Esophagus squamous epithelium (tissue), 5 donors: ENCODE measurements around the gene SH2D2A. TPM values are rescaled to one million over a fixed set of nuclear protein-coding genes. Genes with fewer than 3 reads are reported as not detected.

ENCODE experiments used
- DNase-seq: peaks from one replicate; lab custom pipeline; 2025; lab: John Stamatoyannopoulos, UW
- H3K27ac ChIP-seq, 4 donors: fragments of 200-600 bp; sonication (generic); one replicate each; pipeline ENCODE4 v1.5.1; 2016 to 2019; ENCODE audit warnings: mild to moderate bottlenecking in 1 of 4
- H3K27me3 ChIP-seq, 4 donors: fragments of 200-600 bp; sonication (generic); 1 replicate in 3 of 4; 2 replicates in 1 of 4; pipeline versions ENCODE4 v1.5.1 to v1.6.0; 2017 to 2021; ENCODE audit warnings: antibody characterized with exemption in 1 of 4
- H3K36me3 ChIP-seq, 3 donors: fragments of 200-600 bp; sonication (generic); one replicate each; pipeline ENCODE4 v1.5.1; 2016 to 2019
- H3K4me1 ChIP-seq, 3 donors: fragments of 200-600 bp; sonication (generic); one replicate each; pipeline ENCODE4 v1.5.1; 2017 to 2019
- H3K4me3 ChIP-seq, 4 donors: fragments of 200-600 bp; sonication (generic); 1 replicate in 3 of 4; 2 replicates in 1 of 4; pipeline ENCODE4 v1.5.1; 2016 to 2019; ENCODE audit warnings: mild to moderate bottlenecking in 2 of 4, moderate library complexity in 1 of 4
- H3K9me3 ChIP-seq, 3 donors: fragments of 200-600 bp; sonication (generic); one replicate each; pipeline ENCODE4 v1.5.1; 2016 to 2019
- CTCF ChIP-seq, 6 experiments: fragments of 450-650 bp in 4 of 6; fragments of 200-600 bp in 2 of 6; sonication (generic) in 2 of 6; IDR thresholded peaks; one replicate each; pipeline ENCODE4 v1.5.1; 2016 to 2019; ENCODE audit warnings: antibody characterized with exemption in 6 of 6, mild to moderate bottlenecking in 4 of 6, moderate library complexity in 4 of 6
- POLR2A ChIP-seq, 4 donors: fragments of 450-650 bp; IDR thresholded peaks; one replicate each; pipeline ENCODE4 v1.6.1; 2017; ENCODE audit warnings: antibody characterized with exemption in 4 of 4, mild to moderate bottlenecking in 4 of 4, moderate library complexity in 3 of 4
- WGBS, 2 donors: methylation state at CpG; one replicate each; pipeline ENCODE4 v1.1.5; 2018; 5-methylcytosine and 5-hydroxymethylcytosine counted together
- intact Hi-C: fragments of 100-400 bp; cut with DNase I; formaldehyde crosslinking; loops from one replicate; pipeline ENCODE4 v1.15.0; 2022
- total RNA-seq, 4 donors: library from RNA; depleted of rRNA; stranded (reverse); fragments of >200 nt; gene quantifications; one replicate each; pipeline ENCODE4 v1.1.0, GENCODE V29; 2016
- donor health status: DM: yes; HTN: yes; CAD: no.

The SH2D2A gene
- total RNA-seq, 4 donors from 2014 or later = 0.32 to 2.0 (median 1.7) TPM; not detected in 1

- no peak overlapping the region for H3K27ac ChIP-seq
- intact Hi-C loops = no loop called here
- H3K36me3 ChIP-seq = no peaks in the 10 kb centered on the region
- H3K27me3 ChIP-seq = peaks cover 0 to 92% (median 10%) of the 10 kb centered on the region in 4 donors
- DNase-seq = no peak
- WGBS, 2 donors = 16 to 47% methylated on average over 4 to 7 of the region's 36 CpGs
- H3K4me1 ChIP-seq = peaks cover 0 to 34% (median 6%) of the 10 kb centered on the region in 3 donors
- H3K9me3 ChIP-seq = no peaks in the 10 kb centered on the region
- no peak overlapping the region for H3K4me3 ChIP-seq
- no peak for TF ChIP-seq CTCF (IDR thresholded peaks at IDR 0.05)
Observed at GRCh38 chr1:156848461-156849150, 32.0 kb upstream of the SH2D2A start.

GRCh38 chr1:156847591-156848460 lies 31.2 kb upstream of the SH2D2A start:
- Histone ChIP-seq H3K4me3 (no peak overlapping the region), H3K4me1 (peaks cover 0 to 34% (median 6%) of the 10 kb centered on the region in 3 donors), H3K9me3 (no peaks in the 10 kb centered on the region), H3K27ac (no peak overlapping the region), H3K27me3 (peaks cover 0 to 97% (median 11%) of the 10 kb centered on the region in 4 donors), H3K36me3 (no peaks in the 10 kb centered on the region)
- intact Hi-C loops = no loop called here
- TF ChIP-seq CTCF (IDR thresholded peaks at IDR 0.05) (no peak), POLR2A (IDR thresholded peaks at IDR 0.05) (no peak)
- DNase-seq = no peak
- whole genome bisulfite sequencing, 2 donors = 63 to 76% methylated on average over 5 to 6 of the region's 7 CpGs

- intact Hi-C loops = no loop called here
- TF ChIP-seq CTCF (IDR thresholded peaks at IDR 0.05) = no peak
- TF ChIP-seq POLR2A (IDR thresholded peaks at IDR 0.05) = no peak
- Histone ChIP-seq H3K27me3 (peaks cover 0 to 98% (median 11%) of the 10 kb centered on the region in 4 donors), H3K4me3 (no peak overlapping the region), H3K36me3 (no peaks in the 10 kb centered on the region), H3K9me3 (no peaks in the 10 kb centered on the region), H3K4me1 (peaks cover 0 to 24% (median 6%) of the 10 kb centered on the region in 3 donors), H3K27ac (no peak overlapping the region)
- DNase-seq = no peak
- 75% methylated on average over 3 of the region's 5 CpGs; no CpG with 5 or more reads in 1 of the 2 donors for WGBS, 2 donors
Observed at GRCh38 chr1:156846643-156847042, 30.0 kb upstream of the SH2D2A start.

GRCh38 chr1:156845953-156846545 lies 29.4 kb upstream of the SH2D2A start:
- no peaks in the 10 kb centered on the region for H3K9me3 ChIP-seq
- H3K4me3 ChIP-seq = no peak overlapping the region
- peaks cover 0 to 24% (median 6%) of the 10 kb centered on the region in 3 donors for H3K4me1 ChIP-seq
- TF ChIP-seq POLR2A (IDR thresholded peaks at IDR 0.05) (no peak), CTCF (IDR thresholded peaks at IDR 0.05) (no peak)
- H3K36me3 ChIP-seq = no peaks in the 10 kb centered on the region
- no peak overlapping the region for H3K27ac ChIP-seq
- intact Hi-C loops = no loop called here
- 70 to 86% methylated on average over 5 to 6 of the region's 18 CpGs for WGBS, 2 donors
- H3K27me3 ChIP-seq = peaks cover 0 to 98% (median 11%) of the 10 kb centered on the region in 4 donors
- DNase-seq = no peak
